HepG2 (cell line): ENCODE results near the gene ATP6V0D1. TPM values are rescaled to one million over a fixed set of nuclear protein-coding genes. Genes with fewer than 3 reads are reported as not detected.

Experiments used
- CBX1 ChIP-seq: IDR thresholded peaks from one replicate; pipeline ENCODE4 v1.6.1; 2016; ENCODE audit warnings: antibody characterized with exemption, low read depth
- DPF2 ChIP-seq: sonication (generic); formaldehyde crosslinking; IDR thresholded peaks from 2 replicates; pipeline ENCODE4 v1.4.0; 2020; ENCODE audit warnings: mild to moderate bottlenecking, low read depth, missing genetic modification reagents, borderline replicate concordance
- FOXM1 ChIP-seq: sonication (generic); formaldehyde crosslinking; IDR thresholded peaks from 2 replicates; pipeline ENCODE4 v1.5.0; 2020; ENCODE audit warnings: missing genetic modification reagents
- MIXL1 ChIP-seq: IDR thresholded peaks from 2 replicates; pipeline ENCODE4 v1.6.1; 2016
- NFYC ChIP-seq: IDR thresholded peaks from 2 replicates; pipeline ENCODE4 v1.6.1; 2016; ENCODE audit warnings: missing genetic modification reagents, missing compliant biosample characterization
- PCBP2 ChIP-seq: fragments of 200-400 bp; formaldehyde crosslinking; optimal IDR thresholded peaks from 2 replicates; pipeline ENCODE3; 2018; ENCODE audit warnings: low read length, low read depth; ENCODE audit not compliant: poor library complexity, severe bottlenecking
- RAD51 ChIP-seq: fragments of 450-650 bp; IDR thresholded peaks from 2 replicates; pipeline ENCODE4 v1.6.1; 2016; ENCODE audit warnings: borderline replicate concordance
- RBM39 ChIP-seq: fragments of 200-400 bp; formaldehyde crosslinking; IDR thresholded peaks from one replicate; pipeline ENCODE4 v1.6.1; 2018; ENCODE audit warnings: antibody characterized with exemption, mild to moderate bottlenecking, low read depth, low read length; ENCODE audit not compliant: poor library complexity, severe bottlenecking
- SYNCRIP ChIP-seq: fragments of 200-400 bp; formaldehyde crosslinking; IDR thresholded peaks from 2 replicates; pipeline ENCODE4 v1.6.1; 2018; ENCODE audit warnings: mild to moderate bottlenecking, low read depth, low read length; ENCODE audit not compliant: insufficient read depth
- THAP11 ChIP-seq: IDR thresholded peaks from 2 replicates; pipeline ENCODE4 v1.6.1; 2016; ENCODE audit warnings: missing biosample characterization, missing genetic modification reagents
- ZNF136 ChIP-seq: sonication (generic); formaldehyde crosslinking; IDR thresholded peaks from 2 replicates; pipeline ENCODE4 v1.8.1; 2022; ENCODE audit warnings: low read depth, mild to moderate bottlenecking, moderate library complexity, missing genetic modification reagents
- ZNF430 ChIP-seq: sonication (generic); formaldehyde crosslinking; IDR thresholded peaks from 2 replicates; pipeline ENCODE4 v1.9.0; 2021; ENCODE audit warnings: mild to moderate bottlenecking, missing genetic modification reagents
- ZNF557 ChIP-seq: sonication (generic); formaldehyde crosslinking; IDR thresholded peaks from 2 replicates; pipeline ENCODE4 v1.4.0; 2020; ENCODE audit warnings: missing genetic modification reagents
- ZNF572 ChIP-seq: sonication (generic); formaldehyde crosslinking; IDR thresholded peaks from 2 replicates; pipeline ENCODE4 v1.5.1; 2020; ENCODE audit warnings: mild to moderate bottlenecking, missing genetic modification reagents
- ZNF773 ChIP-seq: sonication (generic); formaldehyde crosslinking; IDR thresholded peaks from 2 replicates; pipeline ENCODE4 v1.4.0; 2020; ENCODE audit warnings: missing genetic modification reagents, borderline replicate concordance
- polyA plus RNA-seq, 8 experiments: library from polyadenylated mRNA; depleted of rRNA in 3 of 8; stranded (reverse) in 7 of 8; unstranded in 1 of 8; fragments of >200 nt; fragmentation: Illumina TruSeq in 4 of 8; extraction: Trizol in 4 of 8; gene quantifications; 2 replicates each; pipeline versions ENCODE4 v1.2.1 to v1.2.3, GENCODE V29; 2011 to 2016; ENCODE audit warnings: low read depth in 4 of 8, missing spikeins in 1 of 8, mixed read lengths in 1 of 8; ENCODE audit not compliant: insufficient read depth in 1 of 8
- total RNA-seq, 5 experiments: library from RNA; depleted of rRNA; stranded (reverse); fragments of >200 nt; fragmentation: Illumina TruSeq; extraction: Trizol; gene quantifications; 2 replicates each; pipeline ENCODE4 v1.2.3, GENCODE V29; 2016; ENCODE audit warnings: low read depth in 1 of 5
- TF ChIP-seq, protein P1 (sequence below): sonication (generic); formaldehyde crosslinking; IDR thresholded peaks from 2 replicates; pipeline ENCODE4 v1.5.0; 2020; ENCODE audit warnings: mild to moderate bottlenecking, missing genetic modification reagents
- TF ChIP-seq, protein P2 (sequence below): sonication (generic); formaldehyde crosslinking; IDR thresholded peaks from 2 replicates; pipeline ENCODE4 v1.4.0; 2020; ENCODE audit warnings: mild to moderate bottlenecking, missing genetic modification reagents
- TF ChIP-seq, protein P3 (sequence below): sonication (generic); formaldehyde crosslinking; conservative IDR thresholded peaks from 2 replicates; pipeline ENCODE4 v1.4.0; 2020; ENCODE audit warnings: missing genetic modification reagents
- TF ChIP-seq, protein P4 (sequence below): sonication (generic); formaldehyde crosslinking; IDR thresholded peaks from 2 replicates; pipeline ENCODE4 v1.4.0; 2020; ENCODE audit warnings: missing genetic modification reagents

The ATP6V0D1 gene
- total and polyA plus RNA-seq, 2 of the 13 experiments (the other 11 are each of a cell fraction or from before 2014, with no cell fraction given) = 51.1 to 61.3 TPM

DNA sequence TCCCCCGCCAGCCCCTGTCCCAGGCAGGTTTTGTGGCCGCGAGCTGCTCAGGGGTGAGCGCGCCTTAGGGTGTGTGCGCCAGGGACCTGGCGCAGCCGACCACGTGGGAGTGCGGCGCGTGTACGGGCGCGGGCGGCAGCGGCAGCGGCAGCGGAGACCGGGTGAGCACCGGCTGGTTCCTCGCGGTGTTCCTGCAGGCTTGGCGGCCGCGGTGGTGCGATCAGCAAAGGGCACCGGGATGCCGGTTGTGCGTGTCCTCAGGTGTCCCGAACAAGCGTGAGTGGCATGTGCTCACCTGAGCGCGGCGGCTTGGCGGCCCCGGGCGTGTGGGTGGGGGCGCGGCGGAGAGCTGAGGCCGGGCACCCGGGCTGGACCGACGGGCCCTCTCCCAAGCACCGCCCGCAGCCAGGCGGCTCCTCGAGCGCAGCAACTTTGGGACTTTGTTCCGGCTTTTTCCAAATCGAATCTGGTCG, 50.4 kb downstream of the ATP6V0D1 start (continued):
- peak; percentile 18; the same call in 1 of the 2 replicates for TF ChIP-seq DPF2
- TF ChIP-seq RAD51 = no peak
- TF ChIP-seq ZNF136 (CRISPR knock-in tag) = peak; percentile 25; the same call in 1 of the 2 replicates
- no peak for TF ChIP-seq SYNCRIP
- TF ChIP-seq PCBP2 = no peak
- TF ChIP-seq CBX1 = no peak
- no peak for TF ChIP-seq ZNF773 (CRISPR knock-in tag)
- TF ChIP-seq, protein P1, sequence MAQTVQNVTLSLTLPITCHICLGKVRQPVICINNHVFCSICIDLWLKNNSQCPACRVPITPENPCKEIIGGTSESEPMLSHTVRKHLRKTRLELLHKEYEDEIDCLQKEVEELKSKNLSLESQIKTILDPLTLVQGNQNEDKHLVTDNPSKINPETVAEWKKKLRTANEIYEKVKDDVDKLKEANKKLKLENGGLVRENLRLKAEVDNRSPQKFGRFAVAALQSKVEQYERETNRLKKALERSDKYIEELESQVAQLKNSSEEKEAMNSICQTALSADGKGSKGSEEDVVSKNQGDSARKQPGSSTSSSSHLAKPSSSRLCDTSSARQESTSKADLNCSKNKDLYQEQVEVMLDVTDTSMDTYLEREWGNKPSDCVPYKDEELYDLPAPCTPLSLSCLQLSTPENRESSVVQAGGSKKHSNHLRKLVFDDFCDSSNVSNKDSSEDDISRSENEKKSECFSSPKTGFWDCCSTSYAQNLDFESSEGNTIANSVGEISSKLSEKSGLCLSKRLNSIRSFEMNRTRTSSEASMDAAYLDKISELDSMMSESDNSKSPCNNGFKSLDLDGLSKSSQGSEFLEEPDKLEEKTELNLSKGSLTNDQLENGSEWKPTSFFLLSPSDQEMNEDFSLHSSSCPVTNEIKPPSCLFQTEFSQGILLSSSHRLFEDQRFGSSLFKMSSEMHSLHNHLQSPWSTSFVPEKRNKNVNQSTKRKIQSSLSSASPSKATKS = no peak
- TF ChIP-seq, protein P2, sequence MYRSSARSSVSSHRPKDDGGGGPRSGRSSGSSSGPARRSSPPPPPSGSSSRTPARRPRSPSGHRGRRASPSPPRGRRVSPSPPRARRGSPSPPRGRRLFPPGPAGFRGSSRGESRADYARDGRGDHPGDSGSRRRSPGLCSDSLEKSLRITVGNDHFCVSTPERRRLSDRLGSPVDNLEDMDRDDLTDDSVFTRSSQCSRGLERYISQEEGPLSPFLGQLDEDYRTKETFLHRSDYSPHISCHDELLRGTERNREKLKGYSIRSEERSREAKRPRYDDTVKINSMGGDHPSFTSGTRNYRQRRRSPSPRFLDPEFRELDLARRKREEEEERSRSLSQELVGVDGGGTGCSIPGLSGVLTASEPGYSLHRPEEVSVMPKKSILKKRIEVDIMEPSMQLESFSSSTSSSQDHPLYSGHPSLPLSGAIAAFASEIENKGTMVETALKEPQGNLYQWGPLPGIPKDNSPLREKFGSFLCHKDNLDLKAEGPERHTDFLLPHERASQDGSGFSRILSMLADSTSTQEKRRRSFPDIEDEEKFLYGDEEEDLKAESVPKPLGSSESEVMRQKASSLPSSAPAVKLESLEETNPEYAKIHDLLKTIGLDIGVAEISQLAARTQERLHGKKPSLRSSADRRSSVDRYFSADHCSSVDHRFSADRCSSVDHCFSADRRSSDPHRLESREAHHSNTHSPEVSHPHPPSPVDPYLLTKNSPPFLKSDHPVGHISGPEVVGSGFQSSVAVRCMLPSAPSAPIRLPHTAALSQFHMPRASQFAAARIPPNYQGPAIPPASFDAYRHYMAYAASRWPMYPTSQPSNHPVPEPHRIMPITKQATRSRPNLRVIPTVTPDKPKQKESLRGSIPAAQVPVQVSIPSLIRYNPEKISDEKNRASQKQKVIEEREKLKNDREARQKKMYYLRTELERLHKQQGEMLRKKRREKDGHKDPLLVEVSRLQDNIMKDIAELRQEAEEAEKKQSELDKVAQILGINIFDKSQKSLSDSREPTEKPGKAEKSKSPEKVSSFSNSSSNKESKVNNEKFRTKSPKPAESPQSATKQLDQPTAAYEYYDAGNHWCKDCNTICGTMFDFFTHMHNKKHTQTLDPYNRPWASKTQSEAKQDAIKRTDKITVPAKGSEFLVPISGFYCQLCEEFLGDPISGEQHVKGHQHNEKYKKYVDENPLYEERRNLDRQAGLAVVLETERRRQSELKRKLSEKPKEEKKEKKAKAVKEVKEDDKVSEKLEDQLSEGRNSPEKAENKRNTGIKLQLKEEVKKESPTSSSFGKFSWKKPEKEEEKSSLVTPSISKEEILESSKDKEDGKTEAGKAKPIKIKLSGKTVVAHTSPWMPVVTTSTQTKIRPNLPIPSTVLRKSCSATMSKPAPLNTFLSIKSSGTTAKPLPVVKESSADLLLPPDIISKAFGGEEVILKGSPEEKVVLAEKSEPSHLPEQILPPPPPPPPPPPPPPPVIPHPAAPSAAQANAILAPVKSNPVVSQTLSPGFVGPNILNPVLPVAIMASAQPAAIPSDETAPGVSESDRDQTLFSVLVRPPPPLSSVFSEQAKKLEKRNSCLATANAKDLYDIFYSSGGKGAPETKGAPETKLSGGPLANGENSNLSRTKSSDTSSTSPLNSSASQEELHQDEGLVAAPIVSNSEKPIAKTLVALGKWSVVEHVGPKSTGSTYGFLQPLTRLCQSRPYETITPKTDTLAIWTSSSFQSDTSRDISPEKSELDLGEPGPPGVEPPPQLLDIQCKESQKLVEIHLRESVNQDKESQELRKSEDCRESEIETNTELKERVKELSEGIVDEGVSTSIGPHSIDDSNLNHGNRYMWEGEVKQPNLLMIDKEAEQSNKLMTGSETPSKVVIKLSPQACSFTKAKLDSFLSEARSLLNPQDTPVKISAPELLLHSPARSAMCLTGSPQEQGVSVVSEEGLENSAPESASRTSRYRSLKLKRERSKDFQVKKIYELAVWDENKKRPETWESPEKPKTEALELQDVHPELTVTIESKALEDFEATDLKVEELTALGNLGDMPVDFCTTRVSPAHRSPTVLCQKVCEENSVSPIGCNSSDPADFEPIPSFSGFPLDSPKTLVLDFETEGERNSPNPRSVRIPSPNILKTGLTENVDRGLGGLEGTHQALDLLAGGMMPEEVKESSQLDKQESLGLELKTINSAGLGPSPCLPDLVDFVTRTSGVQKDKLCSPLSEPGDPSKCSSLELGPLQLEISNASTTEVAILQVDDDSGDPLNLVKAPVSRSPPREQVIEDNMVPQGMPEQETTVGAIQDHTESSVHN (CRISPR knock-in tag) = peak; percentile 45; the same call in 1 of the 2 replicates
- TF ChIP-seq ZNF572 (CRISPR knock-in tag) = no peak
- no peak for TF ChIP-seq FOXM1 (CRISPR knock-in tag)
- no peak for TF ChIP-seq MIXL1 (CRISPR knock-in tag)
- no peak for TF ChIP-seq RBM39
- TF ChIP-seq, protein P3, sequence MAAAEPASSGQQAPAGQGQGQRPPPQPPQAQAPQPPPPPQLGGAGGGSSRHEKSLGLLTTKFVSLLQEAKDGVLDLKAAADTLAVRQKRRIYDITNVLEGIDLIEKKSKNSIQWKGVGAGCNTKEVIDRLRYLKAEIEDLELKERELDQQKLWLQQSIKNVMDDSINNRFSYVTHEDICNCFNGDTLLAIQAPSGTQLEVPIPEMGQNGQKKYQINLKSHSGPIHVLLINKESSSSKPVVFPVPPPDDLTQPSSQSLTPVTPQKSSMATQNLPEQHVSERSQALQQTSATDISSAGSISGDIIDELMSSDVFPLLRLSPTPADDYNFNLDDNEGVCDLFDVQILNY (CRISPR knock-in tag) = no peak
- TF ChIP-seq ZNF430 (CRISPR knock-in tag) = peak; percentile 96; the same call in 1 of the 2 replicates
- TF ChIP-seq ZNF557 (CRISPR knock-in tag) = no peak
- 0 out of 2 replicates have a peak, but pooled peaks have one; percentile 39 for TF ChIP-seq THAP11 (CRISPR knock-in tag)
- TF ChIP-seq, protein P4, sequence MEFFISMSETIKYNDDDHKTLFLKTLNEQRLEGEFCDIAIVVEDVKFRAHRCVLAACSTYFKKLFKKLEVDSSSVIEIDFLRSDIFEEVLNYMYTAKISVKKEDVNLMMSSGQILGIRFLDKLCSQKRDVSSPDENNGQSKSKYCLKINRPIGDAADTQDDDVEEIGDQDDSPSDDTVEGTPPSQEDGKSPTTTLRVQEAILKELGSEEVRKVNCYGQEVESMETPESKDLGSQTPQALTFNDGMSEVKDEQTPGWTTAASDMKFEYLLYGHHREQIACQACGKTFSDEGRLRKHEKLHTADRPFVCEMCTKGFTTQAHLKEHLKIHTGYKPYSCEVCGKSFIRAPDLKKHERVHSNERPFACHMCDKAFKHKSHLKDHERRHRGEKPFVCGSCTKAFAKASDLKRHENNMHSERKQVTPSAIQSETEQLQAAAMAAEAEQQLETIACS (CRISPR knock-in tag) = 0 out of 2 replicates have a peak, but pooled peaks have one; percentile 18
- TF ChIP-seq NFYC (CRISPR knock-in tag) = no peak
